Fibroblast of lung (primary cell): ENCODE results near the gene HECW1.

ENCODE experiments used
- EZH2 ChIP-seq: IDR thresholded peaks from 2 replicates; pipeline ENCODE4 v1.5.1; 2012; ENCODE audit warnings: low read length, control low read depth, mild to moderate bottlenecking; ENCODE audit errors: missing control alignments
- TF ChIP-seq, protein P1 (sequence below), 2 donors: IDR thresholded peaks in 1 of 2; conservative IDR thresholded peaks in 1 of 2; 1 replicate in 1 of 2; 2 replicates in 1 of 2; pipeline ENCODE4 v1.5.1; 2011 to 2012; ENCODE audit warnings: low read length in 2 of 2, control low read depth in 1 of 2, inconsistent platforms in 1 of 2, low read depth in 1 of 2, mild to moderate bottlenecking in 1 of 2

GRCh38 chr7:43577485-43577951 is 465.1 kb downstream of the HECW1 start:
- TF ChIP-seq, protein P1, sequence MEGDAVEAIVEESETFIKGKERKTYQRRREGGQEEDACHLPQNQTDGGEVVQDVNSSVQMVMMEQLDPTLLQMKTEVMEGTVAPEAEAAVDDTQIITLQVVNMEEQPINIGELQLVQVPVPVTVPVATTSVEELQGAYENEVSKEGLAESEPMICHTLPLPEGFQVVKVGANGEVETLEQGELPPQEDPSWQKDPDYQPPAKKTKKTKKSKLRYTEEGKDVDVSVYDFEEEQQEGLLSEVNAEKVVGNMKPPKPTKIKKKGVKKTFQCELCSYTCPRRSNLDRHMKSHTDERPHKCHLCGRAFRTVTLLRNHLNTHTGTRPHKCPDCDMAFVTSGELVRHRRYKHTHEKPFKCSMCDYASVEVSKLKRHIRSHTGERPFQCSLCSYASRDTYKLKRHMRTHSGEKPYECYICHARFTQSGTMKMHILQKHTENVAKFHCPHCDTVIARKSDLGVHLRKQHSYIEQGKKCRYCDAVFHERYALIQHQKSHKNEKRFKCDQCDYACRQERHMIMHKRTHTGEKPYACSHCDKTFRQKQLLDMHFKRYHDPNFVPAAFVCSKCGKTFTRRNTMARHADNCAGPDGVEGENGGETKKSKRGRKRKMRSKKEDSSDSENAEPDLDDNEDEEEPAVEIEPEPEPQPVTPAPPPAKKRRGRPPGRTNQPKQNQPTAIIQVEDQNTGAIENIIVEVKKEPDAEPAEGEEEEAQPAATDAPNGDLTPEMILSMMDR (conservative IDR thresholded peaks at IDR 0.05 in 1 of 2, IDR thresholded peaks at IDR 0.05 in 1 of 2; ENCODE audit: low read depth in 1 of 2, low read length in 2 of 2): no peak
- no peak for TF ChIP-seq EZH2
